Sigmoid colon (tissue), 7 donors: ENCODE data around the gene BICC1. TPM values are rescaled to one million over a fixed set of nuclear protein-coding genes. Genes with fewer than 3 reads are reported as not detected.

ENCODE experiments used
- DNase-seq: peaks from one replicate; pipeline ENCODE4 v3.0.0-alpha.2; 2019
- H3K27ac ChIP-seq, 4 donors: fragments of 200-600 bp; sonication (generic); one replicate each; pipeline ENCODE4 v1.5.1; 2016 to 2019; ENCODE audit warnings: mild to moderate bottlenecking in 1 of 4
- H3K27me3 ChIP-seq, 3 donors: fragments of 200-600 bp; sonication (generic); one replicate each; pipeline ENCODE4 v1.5.1; 2019; ENCODE audit warnings: mild to moderate bottlenecking in 1 of 3
- H3K36me3 ChIP-seq, 4 donors: fragments of 200-600 bp; sonication (generic); one replicate each; pipeline ENCODE4 v1.5.1; 2016 to 2019
- H3K4me1 ChIP-seq, 4 donors: fragments of 200-600 bp; sonication (generic); one replicate each; pipeline ENCODE4 v1.5.1; 2017 to 2019
- H3K4me3 ChIP-seq, 4 donors: fragments of 200-600 bp; sonication (generic); one replicate each; pipeline ENCODE4 v1.5.1; 2017 to 2019; ENCODE audit warnings: mild to moderate bottlenecking in 2 of 4, moderate library complexity in 1 of 4
- H3K9me3 ChIP-seq, 4 donors: fragments of 200-600 bp in 3 of 4; sonication (generic) in 3 of 4; one replicate each; pipeline versions ENCODE4 v1.5.1 to v1.6.1; 2013 to 2019
- CTCF ChIP-seq, 4 experiments: fragments of 450-650 bp in 3 of 4; fragments of 200-600 bp in 1 of 4; IDR thresholded peaks; one replicate each; pipeline ENCODE4 v1.5.1; 2016 to 2019; ENCODE audit warnings: antibody characterized with exemption in 4 of 4, mild to moderate bottlenecking in 3 of 4, moderate library complexity in 2 of 4
- EP300 ChIP-seq, 4 donors: sonication (generic); formaldehyde crosslinking; IDR thresholded peaks; one replicate each; pipeline ENCODE4 v1.6.1; 2017; ENCODE audit warnings: antibody characterized with exemption in 4 of 4
- POLR2A ChIP-seq, 2 donors: fragments of 450-650 bp; IDR thresholded peaks; one replicate each; pipeline ENCODE4 v1.6.1; 2016; ENCODE audit warnings: antibody characterized with exemption in 2 of 2, mild to moderate bottlenecking in 2 of 2, moderate library complexity in 2 of 2
- POLR2AphosphoS5 ChIP-seq, 4 donors: sonication (generic); formaldehyde crosslinking; IDR thresholded peaks; one replicate each; pipeline ENCODE4 v1.6.1; 2017; ENCODE audit warnings: antibody characterized with exemption in 4 of 4
- WGBS, 2 donors: extraction: QIAGEN DNeasy Blood & Tissue Kit; methylation state at CpG; one replicate each; pipeline ENCODE4 v1.1.7; 2013; 5-methylcytosine and 5-hydroxymethylcytosine counted together
- intact Hi-C: fragments of 100-400 bp; cut with DNase I; formaldehyde crosslinking; loops from one replicate; pipeline ENCODE4 v1.15.1; 2023
- polyA plus RNA-seq, 3 donors: library from polyadenylated mRNA; stranded (reverse); fragments of 200-250 nt; gene quantifications; one replicate each; pipeline ENCODE4 v1.2.3, GENCODE V29; 2013
- total RNA-seq, 4 donors: library from RNA; depleted of rRNA; stranded (reverse); fragments of >200 nt; gene quantifications; one replicate each; pipeline ENCODE4 v1.1.0, GENCODE V29; 2016
- donor health status: healthy with polysubstance abuse.
- donor health status: Bipolar disorder and iron deficiency.
- donor health status: healthy.

The BICC1 gene
- total and polyA plus RNA-seq, 7 donors = 0.46 to 17.3 (median 7.9) TPM

GRCh38 chr10:58667658-58668310, 155.1 kb downstream of the BICC1 start:
- 80 to 85% methylated on average over 3 of the region's 3 CpGs for WGBS, 2 donors
- Histone ChIP-seq H3K27ac (peak overlapping the region in 1 of 4 donors; percentile 14), H3K27me3 (no peaks in the 10 kb centered on the region), H3K4me3 (no peak overlapping the region), H3K4me1 (no peaks in the 10 kb centered on the region), H3K9me3 (peaks cover 0 to 3% (median under 1%) of the 10 kb centered on the region in 4 donors), H3K36me3 (no peaks in the 10 kb centered on the region)
- no peak for DNase-seq
- intact Hi-C loops = no loop called here
- TF ChIP-seq POLR2AphosphoS5 (IDR thresholded peaks at IDR 0.05) (no peak), POLR2A (IDR thresholded peaks at IDR 0.05) (no peak), EP300 (IDR thresholded peaks at IDR 0.05) (no peak), CTCF (IDR thresholded peaks at IDR 0.05) (no peak)

- TF ChIP-seq POLR2AphosphoS5 (IDR thresholded peaks at IDR 0.05) = no peak
- TF ChIP-seq CTCF (IDR thresholded peaks at IDR 0.05) = no peak
- no peak for TF ChIP-seq POLR2A (IDR thresholded peaks at IDR 0.05)
- no peak for TF ChIP-seq EP300 (IDR thresholded peaks at IDR 0.05)
- Histone ChIP-seq H3K4me3 (no peak overlapping the region), H3K27ac (no peak overlapping the region), H3K27me3 (no peaks in the 10 kb centered on the region), H3K9me3 (no peaks in the 10 kb centered on the region), H3K36me3 (no peaks in the 10 kb centered on the region), H3K4me1 (no peaks in the 10 kb centered on the region)
- DNase-seq = no peak
- intact Hi-C loops = no loop called here
These were observed 160.2 kb downstream of the BICC1 start for GRCh38 chr10:58672845-58673244.

- H3K27ac ChIP-seq = no peak overlapping the region
- intact Hi-C loops = no loop called here
- no peaks in the 10 kb centered on the region for H3K36me3 ChIP-seq
- no peaks in the 10 kb centered on the region for H3K4me1 ChIP-seq
- no peak for TF ChIP-seq POLR2A (IDR thresholded peaks at IDR 0.05)
- TF ChIP-seq EP300 (IDR thresholded peaks at IDR 0.05) = no peak
- no peak for TF ChIP-seq POLR2AphosphoS5 (IDR thresholded peaks at IDR 0.05)
- no peak for TF ChIP-seq CTCF (IDR thresholded peaks at IDR 0.05)
- no peaks in the 10 kb centered on the region for H3K9me3 ChIP-seq
- no peaks in the 10 kb centered on the region for H3K27me3 ChIP-seq
- 85 to 89% methylated on average over 2 of the region's 2 CpGs for WGBS, 2 donors
- DNase-seq = no peak
- H3K4me3 ChIP-seq = no peak overlapping the region
These were observed 161.6 kb downstream of the BICC1 start for GRCh38 chr10:58674251-58674650.

- Histone ChIP-seq H3K36me3 (no peaks in the 10 kb centered on the region), H3K27me3 (no peaks in the 10 kb centered on the region), H3K9me3 (no peaks in the 10 kb centered on the region), H3K4me3 (no peak overlapping the region), H3K4me1 (no peaks in the 10 kb centered on the region), H3K27ac (no peak overlapping the region)
- TF ChIP-seq POLR2A (IDR thresholded peaks at IDR 0.05) = no peak
- 94 to 95% methylated on average over 2 of the region's 2 CpGs for WGBS, 2 donors
- DNase-seq = no peak
- intact Hi-C loops = no loop called here
These were observed 162.6 kb downstream of the BICC1 start for GRCh38 chr10:58675321-58675720.

- WGBS, 2 donors = 88 to 92% methylated on average over 2 of the region's 2 CpGs
- H3K36me3 ChIP-seq = no peaks in the 10 kb centered on the region
- DNase-seq = no peak
- H3K9me3 ChIP-seq = peaks cover 0 to 7% (median 4%) of the 10 kb centered on the region in 4 donors
- H3K4me3 ChIP-seq = no peak overlapping the region
- no peak for TF ChIP-seq POLR2AphosphoS5 (IDR thresholded peaks at IDR 0.05)
- no peak for TF ChIP-seq POLR2A (IDR thresholded peaks at IDR 0.05)
- no peak for TF ChIP-seq CTCF (IDR thresholded peaks at IDR 0.05)
- TF ChIP-seq EP300 (IDR thresholded peaks at IDR 0.05) = no peak
- H3K27ac ChIP-seq = no peak overlapping the region
- intact Hi-C loops = no loop called here
- no peaks in the 10 kb centered on the region for H3K27me3 ChIP-seq
- no peaks in the 10 kb centered on the region for H3K4me1 ChIP-seq
These were observed 178.9 kb downstream of the BICC1 start for GRCh38 chr10:58691528-58691927.
